DOHH2 (cell line): Measurements from ENCODE around the gene PCAT7.
"Not testable (repeated sequence)": the region's sequence is repeated elsewhere in the genome, so short reads cannot be mapped to it uniquely, and the experiment has no call there.

Experiments used
- H3F3A ChIP-seq: fragments of 200-600 bp; sonication (generic), shearing (Covaris generic); 2 replicates; pipeline ENCODE4 v1.6.0; 2016; ENCODE audit warnings: antibody characterized with exemption, mild to moderate bottlenecking; ENCODE audit not compliant: control insufficient read depth, insufficient read depth
- H3K27ac ChIP-seq: fragments of 200-600 bp; sonication (generic); 2 replicates; pipeline ENCODE4 v1.5.1; 2014; ENCODE audit warnings: low read depth, mild to moderate bottlenecking, low read length, moderate library complexity
- H3K27me3 ChIP-seq: fragments of 200-600 bp; sonication (generic); 2 replicates; pipeline ENCODE4 v1.6.1; 2014; ENCODE audit warnings: mild to moderate bottlenecking, low read length, mixed read lengths; ENCODE audit not compliant: control insufficient read depth
- H3K36me3 ChIP-seq: fragments of 200-600 bp; sonication (generic); 2 replicates; pipeline ENCODE4 v1.6.1; 2014; ENCODE audit warnings: mild to moderate bottlenecking, low read length, moderate library complexity, mixed read lengths; ENCODE audit not compliant: control insufficient read depth
- H3K4me1 ChIP-seq: fragments of 200-600 bp; sonication (generic); 2 replicates; pipeline ENCODE4 v1.6.1; 2014; ENCODE audit warnings: mild to moderate bottlenecking, low read length, mixed read lengths; ENCODE audit not compliant: control insufficient read depth
- H3K4me2 ChIP-seq: fragments of 200-600 bp; sonication (generic); 2 replicates; pipeline ENCODE4 v1.6.0; 2014; ENCODE audit warnings: mild to moderate bottlenecking, low read length, moderate library complexity
- H3K4me3 ChIP-seq: fragments of 200-600 bp; sonication (generic); 2 replicates; pipeline ENCODE4 v1.5.1; 2014; ENCODE audit warnings: mild to moderate bottlenecking, low read length, mixed read lengths
- H3K79me2 ChIP-seq: fragments of 200-600 bp; sonication (generic); 2 replicates; pipeline ENCODE4 v1.6.1; 2014; ENCODE audit warnings: mild to moderate bottlenecking, low read length, mixed read lengths; ENCODE audit not compliant: control insufficient read depth
- H3K9me2 ChIP-seq: fragments of 200-600 bp; sonication (generic); replicated peaks from 2 replicates; pipeline ENCODE4 v1.6.1; 2014; ENCODE audit warnings: mild to moderate bottlenecking, low read length, mixed read lengths; ENCODE audit not compliant: control insufficient read depth
- H3K9me3 ChIP-seq: fragments of 200-600 bp; sonication (generic); 2 replicates; pipeline ENCODE4 v1.6.1; 2014; ENCODE audit warnings: antibody characterized with exemption, low read length, mixed read lengths; ENCODE audit not compliant: control insufficient read depth, insufficient read depth
- H4K20me1 ChIP-seq: fragments of 200-600 bp; sonication (generic); 2 replicates; pipeline ENCODE4 v1.6.0; 2014; ENCODE audit warnings: low read depth, mild to moderate bottlenecking, antibody characterized with exemption, low read length, moderate library complexity; ENCODE audit not compliant: control insufficient read depth, insufficient read depth
- EZH2phosphoT487 ChIP-seq: fragments of 200-600 bp; sonication (generic); IDR thresholded peaks from 2 replicates; pipeline ENCODE4 v1.6.1; 2017; ENCODE audit warnings: borderline replicate concordance, mild to moderate bottlenecking, antibody characterized with exemption, low read length, moderate library complexity, mixed read lengths
- TF ChIP-seq, protein P1 (sequence below): fragments of 200-600 bp; sonication (generic); IDR thresholded peaks from one replicate; pipeline ENCODE4 v1.5.1; 2014; ENCODE audit warnings: antibody characterized with exemption, mild to moderate bottlenecking, low read depth, low read length; ENCODE audit not compliant: poor library complexity, severe bottlenecking

The PCAT7 gene

DNA sequence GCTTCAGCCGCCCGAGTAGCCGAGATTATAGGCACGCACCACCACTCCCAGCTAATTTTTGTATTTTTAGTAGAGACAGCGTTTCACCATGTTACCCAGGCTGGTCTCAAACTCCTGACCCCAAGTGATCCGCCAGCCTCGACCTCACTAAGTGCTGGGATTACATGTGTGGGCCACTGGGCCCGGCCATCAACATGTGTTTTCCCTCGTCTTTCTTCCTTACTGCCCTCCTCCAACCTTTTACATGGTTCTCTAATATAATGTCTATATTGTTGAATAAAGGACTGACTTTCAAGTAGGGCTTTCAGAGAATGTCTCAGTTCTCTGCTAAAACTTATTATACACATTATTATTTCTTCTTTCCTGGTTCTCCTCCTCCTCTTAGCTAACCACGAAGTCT is 21.3 kb upstream of the PCAT7 start:
- Histone ChIP-seq H3K4me2 (no peak overlapping the region), H3K4me1 (peaks cover 33% of the 10 kb centered on the region), H3K27ac (no peak overlapping the region), H3K4me3 (no peak overlapping the region), H3F3A (no peaks in the 10 kb centered on the region), H4K20me1 (no peaks in the 10 kb centered on the region), H3K9me2 (no peaks in the 10 kb centered on the region), H3K9me3 (no peaks in the 10 kb centered on the region), H3K27me3 (no peaks in the 10 kb centered on the region), H3K79me2 (no peaks in the 10 kb centered on the region), H3K36me3 (no peaks in the 10 kb centered on the region)
- no peak for TF ChIP-seq EZH2phosphoT487
- TF ChIP-seq, protein P1, sequence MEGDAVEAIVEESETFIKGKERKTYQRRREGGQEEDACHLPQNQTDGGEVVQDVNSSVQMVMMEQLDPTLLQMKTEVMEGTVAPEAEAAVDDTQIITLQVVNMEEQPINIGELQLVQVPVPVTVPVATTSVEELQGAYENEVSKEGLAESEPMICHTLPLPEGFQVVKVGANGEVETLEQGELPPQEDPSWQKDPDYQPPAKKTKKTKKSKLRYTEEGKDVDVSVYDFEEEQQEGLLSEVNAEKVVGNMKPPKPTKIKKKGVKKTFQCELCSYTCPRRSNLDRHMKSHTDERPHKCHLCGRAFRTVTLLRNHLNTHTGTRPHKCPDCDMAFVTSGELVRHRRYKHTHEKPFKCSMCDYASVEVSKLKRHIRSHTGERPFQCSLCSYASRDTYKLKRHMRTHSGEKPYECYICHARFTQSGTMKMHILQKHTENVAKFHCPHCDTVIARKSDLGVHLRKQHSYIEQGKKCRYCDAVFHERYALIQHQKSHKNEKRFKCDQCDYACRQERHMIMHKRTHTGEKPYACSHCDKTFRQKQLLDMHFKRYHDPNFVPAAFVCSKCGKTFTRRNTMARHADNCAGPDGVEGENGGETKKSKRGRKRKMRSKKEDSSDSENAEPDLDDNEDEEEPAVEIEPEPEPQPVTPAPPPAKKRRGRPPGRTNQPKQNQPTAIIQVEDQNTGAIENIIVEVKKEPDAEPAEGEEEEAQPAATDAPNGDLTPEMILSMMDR, result no peak

DNA sequence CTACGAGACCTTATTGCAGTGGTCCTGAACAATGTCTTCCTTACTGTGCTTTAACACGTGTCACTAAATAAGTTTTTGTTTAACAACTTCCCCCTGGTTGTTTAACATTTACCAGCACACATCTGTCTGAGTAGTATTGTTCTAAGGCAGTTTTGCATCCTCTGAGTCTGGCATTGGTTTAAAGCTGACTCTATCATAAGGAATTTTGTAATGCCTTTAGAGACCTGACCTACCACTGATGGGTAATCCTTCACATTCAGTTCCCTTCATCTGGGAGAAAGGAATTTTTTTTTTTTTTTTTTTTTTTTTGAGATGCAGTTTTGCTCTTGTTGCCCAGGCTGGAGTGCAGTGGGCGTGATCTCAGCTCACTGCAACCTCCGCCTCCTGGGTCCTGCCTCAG is 20.0 kb upstream of the PCAT7 start:
- H3F3A ChIP-seq, result no peaks in the 10 kb centered on the region
- peaks cover 26% of the 10 kb centered on the region for H3K4me1 ChIP-seq
- TF ChIP-seq, protein P1, result no peak
- TF ChIP-seq EZH2phosphoT487, result no peak
- no peak overlapping the region for H3K4me3 ChIP-seq
- no peaks in the 10 kb centered on the region for H4K20me1 ChIP-seq
- H3K9me2 ChIP-seq, result no peaks in the 10 kb centered on the region
- H3K27me3 ChIP-seq, result no peaks in the 10 kb centered on the region
- H3K4me2 ChIP-seq, result no peak overlapping the region
- H3K36me3 ChIP-seq, result no peaks in the 10 kb centered on the region
- no peak overlapping the region for H3K27ac ChIP-seq
- no peaks in the 10 kb centered on the region for H3K79me2 ChIP-seq
- H3K9me3 ChIP-seq, result no peaks in the 10 kb centered on the region

DNA sequence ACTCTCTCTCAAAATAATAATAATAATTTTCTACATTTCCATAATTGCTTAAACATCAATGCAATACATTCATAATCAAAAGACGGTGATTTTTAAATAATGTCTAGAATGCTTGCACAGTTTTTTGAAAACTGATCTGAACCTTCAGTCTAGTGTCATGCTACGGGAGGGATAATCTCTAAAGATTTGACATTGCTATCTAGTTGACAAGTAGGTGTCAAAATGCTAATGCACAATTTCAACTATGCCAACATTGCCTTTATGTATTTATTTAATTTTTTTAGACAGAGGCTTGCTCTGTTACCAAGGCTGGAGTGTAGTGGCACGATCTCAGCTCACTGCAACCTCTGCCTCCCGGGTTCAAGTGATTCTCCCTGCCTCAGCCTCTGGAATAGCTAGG is 16.0 kb upstream of the PCAT7 start:
- Histone ChIP-seq H3F3A (no peaks in the 10 kb centered on the region), H3K4me1 (peaks cover 20% of the 10 kb centered on the region), H3K4me3 (no peak overlapping the region), H3K79me2 (no peaks in the 10 kb centered on the region), H3K9me3 (no peaks in the 10 kb centered on the region), H3K36me3 (no peaks in the 10 kb centered on the region), H3K27me3 (no peaks in the 10 kb centered on the region), H3K4me2 (no peak overlapping the region), H3K9me2 (no peaks in the 10 kb centered on the region), H4K20me1 (no peaks in the 10 kb centered on the region), H3K27ac (no peak overlapping the region)
- TF ChIP-seq EZH2phosphoT487, result no peak
- TF ChIP-seq, protein P1, result no peak

DNA sequence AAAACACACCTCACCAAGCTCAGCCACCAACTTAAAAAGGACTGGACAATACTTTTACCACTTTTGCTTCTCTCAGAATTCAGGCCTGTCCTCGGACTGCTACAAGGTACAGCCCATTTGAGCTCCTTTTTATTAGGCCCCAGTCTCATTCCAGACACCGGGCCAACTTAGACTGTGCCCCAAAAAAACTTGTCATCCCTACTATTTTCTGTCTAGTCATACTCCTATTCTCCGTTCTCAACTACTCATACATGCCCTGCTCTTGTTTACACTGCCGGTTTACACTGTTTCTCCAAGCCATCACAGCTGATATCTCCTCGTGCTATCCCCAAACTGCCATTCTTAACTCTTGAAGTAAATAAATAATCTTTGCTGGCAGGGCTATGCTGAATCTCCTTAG is 10.5 kb upstream of the PCAT7 start:
- H3K4me3 ChIP-seq, H3K9me2 ChIP-seq, H3K9me3 ChIP-seq, H3K27me3 ChIP-seq, H3K27ac ChIP-seq, H3K4me2 ChIP-seq, H3K4me1 ChIP-seq, H4K20me1 ChIP-seq, H3K36me3 ChIP-seq, H3K79me2 ChIP-seq, H3F3A ChIP-seq: not testable (repeated sequence)
